ENCODE results near the gene SLC12A3.

DNA sequence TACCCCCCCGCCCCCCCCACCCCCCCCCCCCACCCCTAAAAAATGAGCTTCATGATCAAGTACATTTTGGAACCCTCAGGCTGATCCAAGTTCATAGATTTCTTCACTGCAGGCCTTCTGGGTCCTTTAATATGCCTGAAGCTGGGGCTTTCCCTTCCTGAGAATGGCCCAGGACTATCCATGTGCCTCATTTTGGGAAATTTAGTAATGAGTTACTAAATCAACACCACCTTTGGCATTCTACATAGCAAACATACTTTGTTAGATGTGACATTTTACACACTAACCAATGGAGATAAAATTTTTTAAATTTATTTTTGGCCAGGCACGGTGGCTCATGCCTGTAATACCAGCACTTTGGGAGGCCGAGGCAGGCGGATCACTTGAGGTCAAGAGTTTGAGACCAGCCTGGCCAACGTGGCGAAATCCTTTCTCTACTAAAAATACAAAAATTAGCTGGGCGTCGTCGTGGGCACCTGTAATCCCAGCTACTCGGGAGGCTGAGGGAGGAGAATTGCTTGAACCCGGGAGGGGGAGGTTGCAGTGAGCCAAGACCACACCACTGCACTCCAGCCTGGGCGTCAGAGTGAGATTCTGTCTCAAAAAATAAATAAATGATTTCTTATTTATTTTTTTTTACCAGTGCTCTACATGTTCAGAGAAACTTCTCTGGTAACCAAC lies 81.0 kb downstream of the SLC12A3 start:
- TF ChIP-seq, protein P1, sequence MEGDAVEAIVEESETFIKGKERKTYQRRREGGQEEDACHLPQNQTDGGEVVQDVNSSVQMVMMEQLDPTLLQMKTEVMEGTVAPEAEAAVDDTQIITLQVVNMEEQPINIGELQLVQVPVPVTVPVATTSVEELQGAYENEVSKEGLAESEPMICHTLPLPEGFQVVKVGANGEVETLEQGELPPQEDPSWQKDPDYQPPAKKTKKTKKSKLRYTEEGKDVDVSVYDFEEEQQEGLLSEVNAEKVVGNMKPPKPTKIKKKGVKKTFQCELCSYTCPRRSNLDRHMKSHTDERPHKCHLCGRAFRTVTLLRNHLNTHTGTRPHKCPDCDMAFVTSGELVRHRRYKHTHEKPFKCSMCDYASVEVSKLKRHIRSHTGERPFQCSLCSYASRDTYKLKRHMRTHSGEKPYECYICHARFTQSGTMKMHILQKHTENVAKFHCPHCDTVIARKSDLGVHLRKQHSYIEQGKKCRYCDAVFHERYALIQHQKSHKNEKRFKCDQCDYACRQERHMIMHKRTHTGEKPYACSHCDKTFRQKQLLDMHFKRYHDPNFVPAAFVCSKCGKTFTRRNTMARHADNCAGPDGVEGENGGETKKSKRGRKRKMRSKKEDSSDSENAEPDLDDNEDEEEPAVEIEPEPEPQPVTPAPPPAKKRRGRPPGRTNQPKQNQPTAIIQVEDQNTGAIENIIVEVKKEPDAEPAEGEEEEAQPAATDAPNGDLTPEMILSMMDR (conservative IDR thresholded peaks at IDR 0.05; ENCODE audit: low read depth, low read length) = no peak
- TF ChIP-seq MXI1 (IDR thresholded peaks at IDR 0.05; ENCODE audit: borderline replicate concordance, low read depth, low read length) = no peak
- TF ChIP-seq CEBPB (IDR thresholded peaks at IDR 0.05; ENCODE audit: low read depth, low read length) = no peak
- TF ChIP-seq RFX5 (IDR thresholded peaks at IDR 0.05; ENCODE audit: low read depth, low read length) = no peak
- TF ChIP-seq, protein P2, sequence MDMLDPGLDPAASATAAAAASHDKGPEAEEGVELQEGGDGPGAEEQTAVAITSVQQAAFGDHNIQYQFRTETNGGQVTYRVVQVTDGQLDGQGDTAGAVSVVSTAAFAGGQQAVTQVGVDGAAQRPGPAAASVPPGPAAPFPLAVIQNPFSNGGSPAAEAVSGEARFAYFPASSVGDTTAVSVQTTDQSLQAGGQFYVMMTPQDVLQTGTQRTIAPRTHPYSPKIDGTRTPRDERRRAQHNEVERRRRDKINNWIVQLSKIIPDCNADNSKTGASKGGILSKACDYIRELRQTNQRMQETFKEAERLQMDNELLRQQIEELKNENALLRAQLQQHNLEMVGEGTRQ (IDR thresholded peaks at IDR 0.05; ENCODE audit: low read depth, low read length) = no peak
- no peak for TF ChIP-seq RAD21 (IDR thresholded peaks at IDR 0.05; ENCODE audit: low read length)
- TF ChIP-seq POLR2A (IDR thresholded peaks at IDR 0.05; ENCODE audit: low read depth, low read length) = no peak
- TF ChIP-seq RCOR1 (IDR thresholded peaks at IDR 0.05; ENCODE audit: insufficient replicate concordance, low read length) = no peak
- TF ChIP-seq SMC3 (IDR thresholded peaks at IDR 0.05; ENCODE audit: low read depth, low read length) = no peak
- no peak for TF ChIP-seq BHLHE40 (IDR thresholded peaks at IDR 0.05; ENCODE audit: low read depth, low read length)
- no peak for TF ChIP-seq ELK1 (IDR thresholded peaks at IDR 0.05; ENCODE audit: borderline replicate concordance, low read depth, low read length)
- TF ChIP-seq CHD1 (IDR thresholded peaks at IDR 0.05; ENCODE audit: low read depth, low read length) = no peak
- TF ChIP-seq MAFK (IDR thresholded peaks at IDR 0.05; ENCODE audit: low read depth, low read length) = no peak
- TF ChIP-seq FOS (IDR thresholded peaks at IDR 0.05; ENCODE audit: low read depth, low read length) = no peak
